GM12875 (cell line): ENCODE results near the gene SEMA4B.
A peak's percentile ranks its signal among the peaks of the same experiment; 100 is the strongest.

Source experiments
- H3K4me3 ChIP-seq: one replicate; pipeline ENCODE4 v1.5.1; 2011; ENCODE audit warnings: low read depth, low read length, control low read depth
- CTCF ChIP-seq: IDR thresholded peaks from 2 replicates; pipeline ENCODE4 v1.5.1; 2011; ENCODE audit warnings: low read depth, mild to moderate bottlenecking, control low read depth, inconsistent platforms, low read length, moderate library complexity, borderline replicate concordance; ENCODE audit not compliant: insufficient read depth

Gene SEMA4B

GRCh38 chr15:90201944-90202375 is 830 bp downstream of the SEMA4B start:
- TF ChIP-seq CTCF, result no peak
- H3K4me3 ChIP-seq, result peak overlapping the region; percentile 61

- H3K4me3 ChIP-seq, result no peak overlapping the region
- no peak for TF ChIP-seq CTCF
These were observed 1.8 kb downstream of the SEMA4B start for GRCh38 chr15:90202929-90203328.

GRCh38 chr15:90203473-90203872 is 2.3 kb downstream of the SEMA4B start:
- no peak for TF ChIP-seq CTCF

GRCh38 chr15:90203922-90204321 is 2.8 kb downstream of the SEMA4B start:
- TF ChIP-seq CTCF, result no peak
- no peak overlapping the region for H3K4me3 ChIP-seq

More at GRCh38 chr15:90203473-90203872, 2.3 kb downstream of the SEMA4B start:
- H3K4me3 ChIP-seq, result no peak overlapping the region

- H3K4me3 ChIP-seq, result no peak overlapping the region
- no peak for TF ChIP-seq CTCF
These were observed 4.1 kb downstream of the SEMA4B start for GRCh38 chr15:90205050-90205848.

GRCh38 chr15:90205886-90206285 is 4.8 kb downstream of the SEMA4B start:
- no peak overlapping the region for H3K4me3 ChIP-seq
- no peak for TF ChIP-seq CTCF

- TF ChIP-seq CTCF, result no peak
- H3K4me3 ChIP-seq, result no peak overlapping the region
These were observed 6.1 kb downstream of the SEMA4B start for GRCh38 chr15:90207252-90207651.
